NCI-H2227 treated with DMSO at 0.1 percent for 48 hours (cell line): ENCODE measurements around the gene GNB5.
"Not testable (repeated sequence)": the region's sequence is repeated elsewhere in the genome, so short reads cannot be mapped to it uniquely, and the experiment has no call there.

Experiments used
- DNase-seq: peaks from one replicate; lab custom pipeline; 2025; lab: John Stamatoyannopoulos, UW

Gene GNB5

DNA sequence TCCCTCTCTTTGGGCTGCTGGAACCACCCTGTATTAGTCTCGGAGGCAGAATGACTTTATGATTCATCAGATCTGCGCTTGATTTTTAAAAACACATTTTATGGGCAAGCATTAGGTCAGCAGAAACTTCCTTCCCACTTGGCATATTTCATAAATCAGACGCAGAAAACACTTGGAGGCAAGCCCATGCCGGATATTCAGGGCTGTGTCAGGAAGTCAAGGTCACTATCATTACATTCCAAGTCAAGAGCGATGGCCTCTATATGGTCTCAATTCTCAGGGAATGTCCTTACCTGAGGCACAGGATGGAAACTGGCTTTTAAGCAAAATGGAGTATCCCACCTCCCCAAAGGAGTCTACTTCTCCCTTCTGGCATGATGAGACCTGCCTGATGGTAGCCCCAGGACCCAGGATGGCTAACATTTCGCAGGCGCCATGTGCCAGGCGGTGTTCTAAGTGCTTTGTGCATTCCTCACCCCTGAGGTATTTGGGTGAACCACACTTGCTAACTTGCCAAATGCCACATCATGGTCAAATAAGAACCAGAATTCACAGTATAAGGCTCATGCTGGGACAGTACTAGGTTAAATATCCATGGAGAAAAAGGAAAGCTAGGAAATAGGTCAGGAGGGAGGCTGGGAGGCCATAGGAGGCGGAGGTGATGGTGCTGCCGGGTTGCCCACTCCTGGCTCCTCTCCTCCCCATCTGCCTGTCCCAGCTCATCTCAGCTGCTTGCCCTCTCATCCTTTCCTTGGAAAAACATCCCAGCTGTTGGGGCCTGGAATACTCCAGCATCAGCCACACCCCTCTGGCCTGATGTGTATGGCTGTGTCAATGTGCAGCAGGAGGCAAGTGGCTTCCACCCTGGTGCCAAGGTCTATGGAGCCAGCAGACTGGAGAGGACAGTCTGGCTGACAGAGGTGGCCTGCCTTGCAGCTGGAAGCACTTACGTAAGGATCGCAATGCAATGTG is 97.4 kb downstream of the GNB5 start:
- no peak for DNase-seq

DNA sequence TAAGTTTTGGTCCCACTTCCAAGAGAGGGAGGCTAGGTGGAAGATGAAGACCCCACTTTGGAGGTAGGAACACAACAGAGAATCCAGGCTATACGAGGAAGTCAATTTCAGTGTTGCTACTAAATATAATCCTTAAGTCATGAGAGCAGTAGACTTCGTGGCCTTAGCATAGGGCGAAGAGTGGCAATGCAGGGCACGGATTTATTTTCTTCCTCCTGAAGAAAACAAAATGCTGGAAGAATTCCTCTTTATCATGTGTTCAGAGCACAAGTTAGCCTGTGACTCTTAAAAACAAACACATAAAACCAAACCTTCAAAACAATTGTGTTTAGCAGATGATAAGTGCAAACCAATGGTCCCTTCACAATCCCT is 98.0 kb downstream of the GNB5 start:
- no peak for DNase-seq

DNA sequence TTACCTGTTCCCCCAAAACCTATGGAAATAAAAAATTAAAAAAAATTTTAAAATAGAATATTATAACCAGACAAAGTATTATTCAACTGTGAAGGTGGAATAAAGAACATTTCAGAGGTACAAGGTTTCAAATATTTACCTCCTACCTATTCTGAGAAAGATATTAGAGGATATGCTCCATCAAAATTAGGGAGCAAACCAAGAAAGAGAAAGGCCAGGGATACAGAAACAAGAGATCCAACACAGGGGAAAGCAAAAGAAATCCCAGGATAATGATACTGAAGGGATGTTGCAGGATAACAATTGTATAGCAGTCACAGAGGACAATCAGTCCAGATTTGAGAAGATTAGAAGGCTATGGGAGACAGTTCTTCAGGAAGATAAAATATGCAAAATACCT is 101.0 kb downstream of the GNB5 start:
- no peak for DNase-seq

DNA sequence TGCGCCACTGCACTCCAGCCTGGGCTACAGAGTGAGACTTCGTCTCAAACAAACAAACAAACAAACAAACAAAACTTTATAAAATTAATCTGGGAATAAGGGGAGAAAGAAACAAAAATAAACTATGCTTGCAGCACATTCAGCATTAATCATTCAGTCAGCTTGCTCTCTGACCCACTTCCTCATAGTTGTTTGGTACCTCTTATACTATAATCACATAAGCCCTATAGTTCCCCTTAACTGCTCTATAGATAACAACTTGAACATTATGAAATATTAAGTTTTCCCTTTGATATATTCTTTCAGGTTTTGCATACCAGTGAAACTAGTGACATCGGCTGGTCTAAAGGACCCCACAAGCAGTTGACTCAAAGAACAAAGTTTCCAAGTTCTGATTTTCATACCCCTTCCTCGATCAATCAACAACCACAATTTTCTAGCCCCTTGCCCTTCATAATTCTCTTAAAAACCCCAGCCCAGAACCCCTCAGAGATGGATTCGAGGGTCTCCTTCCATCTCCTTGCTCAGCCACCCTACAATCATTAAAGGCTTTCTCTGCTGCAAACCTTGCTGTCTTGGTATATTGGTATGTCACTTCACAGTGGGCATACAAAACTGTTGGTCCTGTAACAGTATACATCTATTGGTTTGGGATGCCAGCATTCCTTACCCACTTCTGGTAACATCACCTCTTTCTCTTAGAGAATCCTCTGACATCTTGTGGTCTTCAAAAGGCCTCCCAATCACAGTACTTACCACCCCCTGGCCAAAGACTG is 105.0 kb downstream of the GNB5 start:
- DNase-seq = no peak

DNA sequence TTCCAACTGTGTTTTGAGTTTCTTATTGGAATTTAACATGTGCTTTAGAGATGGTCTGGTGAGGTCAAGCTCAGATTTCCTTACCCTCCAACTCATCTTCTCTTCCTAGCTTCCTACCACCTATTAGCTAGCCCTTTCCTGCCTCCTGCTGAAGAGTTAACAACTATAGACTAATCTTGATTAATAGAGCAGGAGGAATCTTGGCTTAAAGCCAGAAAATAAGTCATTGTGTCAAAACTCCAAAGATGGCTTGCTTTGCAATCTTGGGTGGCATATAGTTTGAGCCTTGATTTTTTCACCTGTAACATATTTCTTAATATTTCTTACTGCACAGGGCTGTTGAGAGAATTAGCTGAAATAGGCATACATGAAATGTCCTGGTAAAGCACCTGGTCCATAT is 105.9 kb downstream of the GNB5 start:
- DNase-seq = no peak

DNA sequence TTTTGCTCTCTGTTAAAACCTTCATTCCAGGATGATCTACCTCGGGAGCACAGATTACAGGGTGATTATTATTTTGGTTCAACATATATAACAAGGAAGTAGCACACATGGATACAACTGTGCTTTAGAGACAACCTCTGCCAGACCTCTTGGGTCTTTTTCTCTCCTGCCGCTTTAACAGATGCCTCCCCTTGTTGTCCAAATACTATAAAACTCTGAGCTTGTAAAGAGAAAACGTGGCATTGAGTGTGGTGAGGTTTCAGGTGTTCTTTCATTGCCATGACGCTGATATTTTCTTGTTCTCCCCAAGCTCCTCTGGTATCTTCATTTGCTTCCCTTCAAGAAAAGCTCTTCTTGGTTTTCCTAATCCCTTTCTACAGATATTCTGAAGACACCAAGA is 107.6 kb downstream of the GNB5 start:
- no peak for DNase-seq

DNA sequence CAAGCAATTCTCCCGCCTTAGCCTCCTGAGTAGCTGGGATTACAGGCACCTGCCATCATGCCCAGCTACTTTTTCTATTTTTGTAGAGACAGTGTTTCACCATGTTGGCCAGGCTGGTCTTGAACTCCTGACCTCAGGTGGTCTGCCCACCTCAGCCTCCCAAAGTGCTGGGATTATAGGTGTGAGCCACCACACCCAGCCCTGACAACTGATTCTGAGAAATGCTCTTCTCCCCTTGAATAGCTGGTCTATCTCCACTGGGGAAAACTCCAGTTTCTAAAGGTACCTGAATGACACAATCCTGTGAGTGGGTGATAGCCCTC is 108.2 kb downstream of the GNB5 start:
- not testable (repeated sequence) for DNase-seq

DNA sequence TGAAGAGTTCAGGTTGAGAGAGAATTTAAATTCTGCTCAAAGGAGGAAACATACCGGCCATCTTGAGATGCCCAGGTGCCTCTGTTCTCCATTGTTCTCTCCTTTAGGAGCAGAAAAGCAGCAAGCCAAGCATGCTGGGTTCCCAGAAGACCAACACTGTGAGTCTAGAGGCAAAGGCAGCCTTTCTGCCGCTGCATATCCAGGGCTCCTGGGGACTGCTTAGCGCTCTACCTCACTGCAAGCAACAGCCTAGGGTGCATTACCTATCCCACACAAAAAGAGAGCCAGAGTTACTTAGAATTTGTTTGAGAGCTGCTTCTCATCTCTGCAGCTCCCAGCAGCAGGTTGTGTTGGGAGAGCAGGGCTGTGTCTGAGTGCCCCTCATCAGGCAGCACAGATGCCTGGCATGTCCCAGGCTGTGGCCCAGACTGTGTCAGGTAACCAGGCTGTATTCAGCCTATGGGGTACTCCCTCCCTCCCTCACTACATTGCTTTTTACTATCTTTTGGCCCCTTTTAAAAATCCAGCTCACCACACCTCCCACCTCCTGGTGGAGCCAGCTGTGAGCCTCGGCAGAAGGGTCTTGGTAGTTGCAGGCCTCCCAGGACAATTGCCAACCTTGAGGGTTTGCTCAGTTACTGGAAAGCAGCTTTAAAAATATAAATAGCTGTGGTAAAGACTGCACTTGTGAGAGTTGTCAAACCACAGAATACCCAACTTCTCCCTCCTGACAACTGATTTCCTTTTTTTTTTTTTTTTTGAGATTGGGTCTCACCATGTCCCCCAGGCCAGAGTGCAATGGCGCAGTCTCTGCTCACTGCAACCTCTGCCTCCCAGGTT is 108.8 kb downstream of the GNB5 start:
- DNase-seq = no peak

DNA sequence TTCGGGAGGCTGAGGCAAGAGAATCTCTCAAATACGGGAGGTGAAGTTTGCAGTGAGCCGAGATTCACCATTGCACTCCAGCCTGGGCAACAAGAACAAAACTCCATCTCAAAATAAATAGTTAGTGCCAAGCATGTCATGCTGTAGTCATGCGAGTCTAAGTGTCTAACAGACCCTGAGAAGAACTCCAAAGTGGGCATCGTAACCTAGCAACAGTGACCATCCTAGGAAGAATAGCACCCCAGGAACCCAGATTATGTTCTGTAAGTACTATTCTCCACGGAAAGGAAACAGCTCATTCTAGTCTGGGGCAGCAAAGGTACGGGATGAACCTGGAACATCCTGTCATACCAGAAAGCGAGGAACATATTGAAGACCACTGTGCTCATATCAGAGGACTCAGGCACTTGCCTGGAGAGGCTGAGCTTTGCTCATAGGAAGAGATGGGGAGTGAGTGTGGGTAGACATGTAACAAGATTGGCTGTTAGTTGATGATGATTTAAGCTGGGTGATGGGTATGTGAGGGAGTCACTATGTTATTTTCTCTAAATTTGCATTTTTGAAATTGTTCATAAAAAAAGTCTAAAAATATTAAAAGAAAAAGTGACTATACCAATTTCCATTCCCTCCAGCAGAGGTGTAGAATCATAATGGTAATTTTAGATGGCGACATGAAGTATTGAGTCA is 110.3 kb downstream of the GNB5 start:
- DNase-seq = no peak

DNA sequence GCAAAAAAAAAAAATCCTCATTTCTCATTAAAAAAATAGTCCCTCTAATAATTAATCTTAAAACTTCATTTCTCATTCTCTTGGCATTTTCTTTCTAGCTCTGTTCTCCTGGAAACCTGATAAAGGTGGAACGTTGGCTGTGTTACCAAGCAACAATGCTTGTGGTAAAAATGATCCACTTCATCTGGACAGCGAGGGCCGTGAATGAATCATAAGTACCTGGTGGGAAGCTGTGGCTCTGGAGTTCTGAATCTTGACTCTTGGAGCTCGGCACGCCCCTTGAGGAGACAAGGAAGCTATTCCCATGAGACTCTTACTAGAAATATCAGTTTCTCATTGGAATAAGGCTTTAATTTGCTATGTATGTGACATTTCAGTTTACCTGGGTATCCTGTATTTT is 111.2 kb downstream of the GNB5 start:
- DNase-seq = no peak

DNA sequence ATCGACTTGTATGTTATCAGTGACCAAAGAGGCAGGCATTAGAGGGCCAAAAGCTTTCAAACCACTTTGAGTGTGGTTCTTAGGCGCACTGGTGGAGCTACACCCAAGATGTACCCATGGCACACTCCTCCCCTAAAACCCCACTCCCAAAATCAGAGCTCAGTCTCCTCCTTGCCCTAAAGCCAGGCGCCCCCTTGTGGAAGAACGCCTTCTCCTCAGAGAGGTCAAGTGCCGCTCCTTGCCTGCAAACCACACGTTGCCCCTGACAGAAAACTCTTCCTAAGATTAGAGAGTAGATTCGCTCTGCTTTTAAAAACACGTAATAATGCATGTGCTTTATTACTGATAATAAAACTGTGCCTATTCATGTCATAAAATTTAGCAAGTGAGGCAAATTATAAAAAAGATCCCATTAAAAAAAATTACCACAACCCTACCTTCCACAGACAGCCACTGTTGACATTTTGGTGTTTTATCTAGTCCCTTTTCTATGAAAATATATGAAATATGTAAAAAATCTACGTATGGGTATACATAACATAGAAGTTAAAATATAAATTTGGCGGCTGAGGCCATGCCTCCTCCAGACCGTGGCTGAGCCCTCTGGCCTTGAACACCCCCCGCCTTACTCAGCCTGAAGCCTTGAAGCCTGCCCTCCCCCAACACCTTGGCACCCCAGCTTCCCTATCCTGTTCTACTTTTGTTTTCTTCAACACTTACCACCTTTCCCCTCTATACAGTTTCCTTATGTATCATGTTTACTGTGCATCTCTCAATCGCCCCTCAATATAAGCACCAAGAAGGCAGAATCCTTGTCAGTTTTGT is 112.1 kb downstream of the GNB5 start:
- DNase-seq = no peak

DNA sequence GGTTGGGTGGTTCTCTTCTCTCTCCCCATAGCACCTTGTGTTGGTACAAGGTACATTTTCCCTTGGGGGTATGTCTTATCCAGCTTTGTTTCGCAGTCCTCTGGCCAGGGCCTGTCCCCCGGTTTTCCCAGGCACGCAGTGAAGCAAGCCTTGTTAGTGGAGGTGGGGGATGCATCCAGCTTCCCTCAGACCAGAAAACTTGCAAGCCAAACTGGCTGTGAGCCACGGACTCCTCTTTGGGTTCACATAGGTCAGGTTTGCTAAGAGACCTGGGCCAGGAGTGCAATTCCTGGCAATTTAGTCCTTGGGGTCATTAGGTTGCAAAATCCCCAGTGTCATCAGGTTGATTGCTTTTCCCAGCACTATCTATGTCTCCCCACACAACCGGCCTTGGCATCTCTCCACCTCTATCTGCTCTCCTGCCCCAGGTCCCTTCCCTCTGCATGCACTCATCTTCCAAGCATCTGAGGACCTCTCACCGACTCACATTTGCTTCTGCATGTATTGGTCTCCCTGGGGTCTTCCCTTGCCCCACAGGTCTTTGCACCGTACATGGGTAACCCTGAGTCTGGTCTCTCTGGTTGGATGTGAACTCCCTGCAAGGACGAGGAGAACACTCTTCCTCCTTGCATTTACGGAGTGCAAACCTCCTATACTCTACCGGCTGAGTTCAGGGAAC is 112.9 kb downstream of the GNB5 start:
- no peak for DNase-seq

DNA sequence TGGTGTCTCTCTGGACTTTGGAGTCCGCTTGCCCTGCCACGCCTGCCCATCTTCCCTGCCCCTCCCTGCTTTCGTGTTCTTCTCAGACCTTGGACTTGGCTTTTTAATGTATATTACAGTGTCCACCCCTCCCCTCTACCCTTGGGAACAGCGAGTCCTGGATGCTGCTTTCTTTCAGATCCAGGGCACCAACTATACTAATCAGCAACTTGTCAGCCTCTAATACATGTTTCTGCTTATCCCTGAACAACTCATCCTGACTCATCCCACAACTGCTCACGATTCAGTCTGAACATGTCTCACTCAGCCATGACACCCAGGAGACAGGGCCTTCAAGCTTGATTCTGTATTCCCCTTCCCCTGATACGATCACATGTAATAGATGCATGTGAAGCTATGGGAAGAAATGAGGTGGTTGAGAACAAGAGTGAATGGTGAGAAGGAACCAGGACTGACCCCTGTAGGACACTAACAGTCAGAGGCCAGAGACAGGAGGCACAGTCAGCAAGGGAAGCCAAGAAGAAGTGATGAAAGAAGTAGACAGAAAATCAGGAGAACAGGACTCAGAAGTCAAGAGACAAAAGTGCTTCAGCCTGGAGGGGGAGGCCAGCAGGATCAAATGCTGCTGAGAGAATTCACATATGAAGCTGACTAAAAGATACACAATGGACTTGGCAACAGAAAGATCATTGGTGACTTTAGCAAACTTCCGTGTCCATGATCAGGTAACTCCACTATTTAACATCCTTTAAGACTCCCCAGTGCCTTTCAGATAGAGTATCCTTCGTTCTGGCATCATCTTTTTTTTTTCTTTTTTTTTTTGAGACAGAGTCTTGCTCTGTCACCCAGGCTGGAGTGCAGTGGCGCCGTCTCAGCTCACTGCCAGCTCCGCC is 114.1 kb downstream of the GNB5 start:
- DNase-seq = no peak

DNA sequence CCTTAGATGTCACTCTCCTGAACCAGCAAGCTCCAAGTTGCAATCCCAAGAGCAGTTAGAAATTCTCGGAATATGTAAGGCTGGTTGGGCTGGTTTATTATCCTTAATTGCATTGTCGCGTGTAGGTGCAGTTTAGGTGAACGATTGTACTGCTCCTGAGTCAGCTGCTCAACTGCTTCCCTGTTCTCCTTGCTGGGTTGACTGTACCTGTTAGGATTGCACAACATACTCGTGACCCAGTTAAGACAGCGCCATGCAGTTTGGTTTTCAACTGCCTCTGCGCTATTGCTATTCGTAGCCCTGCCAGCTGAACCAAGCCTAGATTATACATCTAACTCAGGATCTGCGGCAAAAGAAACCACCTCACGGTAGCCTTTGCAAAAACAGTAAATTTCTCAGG is 119.6 kb downstream of the GNB5 start:
- DNase-seq = no peak

DNA sequence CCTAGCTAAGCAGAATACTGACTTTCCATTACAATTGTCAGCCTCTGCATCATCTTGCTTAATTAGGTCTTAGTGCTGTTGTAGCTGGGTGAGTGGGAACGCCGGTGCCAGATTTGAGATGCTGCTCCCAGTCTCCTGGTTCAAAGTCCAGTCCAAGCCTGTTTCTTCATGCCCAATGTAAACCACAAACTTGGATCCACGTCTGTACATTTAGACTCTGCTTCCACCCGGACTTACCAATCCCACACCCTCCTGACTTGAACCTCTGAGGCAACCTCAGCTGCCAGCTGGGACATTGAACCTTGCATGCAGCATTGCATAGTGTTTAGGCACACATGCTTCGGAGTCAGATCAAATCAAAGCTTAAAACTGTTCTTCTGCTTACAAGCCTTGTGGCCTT is 121.6 kb downstream of the GNB5 start:
- no peak for DNase-seq

DNA sequence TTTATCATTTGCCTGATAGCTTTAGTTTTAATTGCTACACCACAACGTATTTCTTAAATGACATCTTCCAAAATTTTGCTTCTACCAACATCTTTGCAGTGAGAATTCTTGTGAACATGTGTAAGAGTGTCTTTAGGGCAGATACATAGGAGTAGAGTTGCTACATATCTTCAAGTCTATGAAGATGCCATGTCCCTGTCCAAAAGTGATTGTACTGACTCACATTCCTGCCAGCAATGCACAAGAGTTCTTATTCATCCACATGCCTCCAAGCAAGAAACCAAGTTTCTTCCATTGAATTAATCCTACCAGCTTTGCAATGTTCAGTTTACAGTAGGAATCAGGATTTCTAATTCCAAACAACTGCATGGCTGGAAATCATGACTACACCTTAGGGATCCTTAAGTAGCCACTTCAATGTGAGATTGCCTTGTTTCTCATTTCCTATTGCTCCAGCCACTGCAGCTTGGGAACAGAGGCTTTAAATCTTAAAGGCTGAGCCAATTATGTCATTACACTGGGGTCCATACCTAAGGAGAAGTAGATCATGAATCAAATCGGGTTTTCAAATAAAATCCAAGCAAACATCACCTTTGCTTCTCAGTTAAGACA is 123.1 kb downstream of the GNB5 start:
- peak; percentile 7 for DNase-seq

DNA sequence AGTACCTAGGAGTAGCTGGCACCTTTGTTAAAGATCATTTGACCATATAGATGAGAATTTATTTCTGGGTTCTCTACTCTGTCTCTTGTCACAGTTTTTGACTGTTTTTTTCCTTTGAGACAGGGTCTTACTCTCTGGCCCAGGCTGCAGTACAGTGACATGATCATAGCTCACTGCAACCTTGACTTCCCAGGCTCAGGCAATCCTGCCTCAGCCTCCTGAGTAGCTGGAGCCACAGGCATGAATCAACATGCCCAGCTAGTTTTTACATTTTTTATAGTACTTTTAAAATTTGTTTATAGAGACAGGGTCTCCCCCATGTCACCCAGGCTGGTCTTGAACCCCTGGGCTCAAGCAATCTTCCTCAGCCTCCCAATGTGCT is 123.7 kb downstream of the GNB5 start:
- DNase-seq = no peak

DNA sequence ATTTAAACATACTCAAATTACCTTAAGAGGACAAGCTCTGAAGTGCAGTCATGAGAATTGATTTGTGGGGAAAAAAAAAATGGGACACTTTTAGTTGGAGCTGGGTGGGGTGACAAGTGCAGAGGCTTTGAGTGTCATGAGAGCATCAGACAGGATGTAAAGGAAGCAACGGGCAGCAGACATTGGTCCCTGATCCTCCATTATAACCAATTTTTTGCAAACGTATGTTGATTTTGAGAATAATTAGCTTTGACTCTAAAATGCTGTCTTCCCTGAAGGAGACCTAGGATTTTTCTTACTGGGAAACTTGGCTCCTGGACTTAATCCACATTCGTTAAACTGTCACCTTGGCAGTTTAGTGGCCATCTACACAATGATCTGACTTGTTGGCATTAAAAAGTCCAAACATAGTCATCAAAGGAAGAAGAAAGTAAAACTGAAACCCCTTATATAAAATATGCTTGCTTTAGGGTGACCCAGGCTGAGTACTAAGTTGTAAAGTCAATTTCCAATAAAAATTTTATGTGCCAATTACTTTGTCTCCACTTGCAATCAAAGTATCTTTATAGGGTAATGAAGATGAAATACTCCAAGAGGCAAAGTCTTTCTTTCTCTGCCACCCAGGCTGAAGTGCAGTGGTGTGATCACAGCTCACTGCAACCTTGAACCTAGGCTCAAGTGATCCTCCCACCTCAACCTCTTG is 124.2 kb downstream of the GNB5 start:
- no peak for DNase-seq
